Coronary artery (tissue), 2 donors: ENCODE data around the gene HAPLN3.
"Not testable (repeated sequence)": the region's sequence is repeated elsewhere in the genome, so short reads cannot be mapped to it uniquely, and the experiment has no call there.

Source experiments
- DNase-seq: peaks from one replicate; pipeline ENCODE4 v3.0.0-alpha.2; 2017; ENCODE audit warnings: low spot score
- H3K27ac ChIP-seq, 2 donors: fragments of 200-600 bp; sonication (generic); one replicate each; pipeline ENCODE4 v1.5.1; 2016 to 2019
- H3K4me3 ChIP-seq: fragments of 200-600 bp; sonication (generic); 2 replicates; pipeline ENCODE4 v1.5.1; 2016; ENCODE audit warnings: mild to moderate bottlenecking, moderate library complexity
- TF ChIP-seq, protein P1 (sequence below): fragments of 200-600 bp; sonication (generic); IDR thresholded peaks from one replicate; pipeline ENCODE4 v1.5.1; 2019; ENCODE audit warnings: antibody characterized with exemption

HAPLN3 gene

DNA sequence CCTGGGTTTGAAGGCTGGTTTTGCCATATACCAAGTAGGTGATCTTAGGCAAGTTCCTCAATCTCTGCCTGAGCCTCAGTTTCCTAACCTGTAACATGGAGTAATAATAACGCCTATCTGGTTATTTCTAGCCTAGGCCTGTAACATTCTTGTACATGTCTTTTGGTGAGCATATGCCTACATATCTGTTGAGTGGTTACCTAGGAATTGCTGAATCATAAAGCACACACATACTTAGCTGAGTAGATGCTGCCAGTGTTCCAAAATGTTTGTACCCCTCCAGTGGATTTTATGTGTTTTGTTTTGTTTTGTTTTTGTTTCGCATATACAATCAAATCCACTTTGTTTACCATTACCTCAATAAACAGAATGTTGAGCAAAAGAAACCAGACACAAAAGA is 35.2 kb upstream of the HAPLN3 start:
- no peak overlapping the region for H3K4me3 ChIP-seq
- DNase-seq: no peak
- H3K27ac ChIP-seq: no peak overlapping the region
- TF ChIP-seq, protein P1, sequence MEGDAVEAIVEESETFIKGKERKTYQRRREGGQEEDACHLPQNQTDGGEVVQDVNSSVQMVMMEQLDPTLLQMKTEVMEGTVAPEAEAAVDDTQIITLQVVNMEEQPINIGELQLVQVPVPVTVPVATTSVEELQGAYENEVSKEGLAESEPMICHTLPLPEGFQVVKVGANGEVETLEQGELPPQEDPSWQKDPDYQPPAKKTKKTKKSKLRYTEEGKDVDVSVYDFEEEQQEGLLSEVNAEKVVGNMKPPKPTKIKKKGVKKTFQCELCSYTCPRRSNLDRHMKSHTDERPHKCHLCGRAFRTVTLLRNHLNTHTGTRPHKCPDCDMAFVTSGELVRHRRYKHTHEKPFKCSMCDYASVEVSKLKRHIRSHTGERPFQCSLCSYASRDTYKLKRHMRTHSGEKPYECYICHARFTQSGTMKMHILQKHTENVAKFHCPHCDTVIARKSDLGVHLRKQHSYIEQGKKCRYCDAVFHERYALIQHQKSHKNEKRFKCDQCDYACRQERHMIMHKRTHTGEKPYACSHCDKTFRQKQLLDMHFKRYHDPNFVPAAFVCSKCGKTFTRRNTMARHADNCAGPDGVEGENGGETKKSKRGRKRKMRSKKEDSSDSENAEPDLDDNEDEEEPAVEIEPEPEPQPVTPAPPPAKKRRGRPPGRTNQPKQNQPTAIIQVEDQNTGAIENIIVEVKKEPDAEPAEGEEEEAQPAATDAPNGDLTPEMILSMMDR: no peak

DNA sequence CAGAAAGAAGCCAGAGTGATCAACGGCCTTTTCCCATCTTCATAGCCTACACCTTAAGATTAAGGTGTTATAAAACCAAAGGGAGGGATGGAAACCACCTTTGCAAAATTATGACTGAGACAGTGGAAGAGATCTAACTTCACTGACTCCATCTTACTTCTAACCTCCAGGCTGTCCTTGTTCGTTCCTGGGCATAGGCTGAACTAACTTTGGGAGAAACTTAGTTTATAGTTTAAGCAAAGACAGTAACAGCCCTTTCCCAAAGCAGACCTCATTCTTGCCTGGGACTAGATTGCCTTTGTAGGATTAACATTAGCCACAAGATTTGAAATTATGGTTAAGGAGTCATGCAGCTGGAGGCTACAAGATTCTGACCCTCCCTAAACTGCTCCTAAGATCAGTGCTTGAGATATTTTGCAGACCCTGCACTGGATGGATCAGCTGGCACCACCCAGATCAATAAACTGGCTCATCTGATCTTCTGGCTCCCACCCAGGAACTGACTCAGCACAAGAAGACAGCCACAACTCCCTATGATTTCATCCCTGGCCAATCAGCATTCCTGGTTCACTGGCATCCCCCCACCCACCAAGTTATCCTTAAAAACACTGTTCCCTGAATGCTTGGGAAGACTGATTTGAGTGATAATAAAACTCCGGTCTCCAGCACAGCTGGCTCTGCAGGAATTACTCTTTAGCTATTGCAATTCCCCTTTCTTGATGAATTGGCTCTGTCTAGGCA is 34.2 kb upstream of the HAPLN3 start:
- not testable (repeated sequence) for H3K27ac ChIP-seq, DNase-seq, H3K4me3 ChIP-seq

DNA sequence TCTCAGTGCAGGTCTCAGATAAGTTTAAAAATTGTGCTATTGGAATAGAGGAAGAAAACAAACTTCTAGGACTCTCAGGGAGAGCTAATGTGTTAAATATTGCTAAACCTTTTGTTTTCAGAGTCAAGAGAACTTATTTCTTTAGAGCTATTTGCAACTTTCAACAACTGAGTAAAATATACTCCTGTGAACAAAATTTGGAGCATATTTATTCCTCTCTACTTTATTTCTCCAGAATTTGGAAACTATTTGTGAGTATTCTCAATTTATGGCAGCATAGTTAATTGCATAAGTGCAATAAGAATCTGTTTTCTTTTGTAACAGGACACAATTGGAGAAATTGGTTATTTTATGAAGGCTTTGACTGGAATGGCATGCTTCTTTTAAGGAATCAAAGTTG is 32.8 kb upstream of the HAPLN3 start:
- not testable (repeated sequence) for H3K27ac ChIP-seq, DNase-seq, H3K4me3 ChIP-seq

DNA sequence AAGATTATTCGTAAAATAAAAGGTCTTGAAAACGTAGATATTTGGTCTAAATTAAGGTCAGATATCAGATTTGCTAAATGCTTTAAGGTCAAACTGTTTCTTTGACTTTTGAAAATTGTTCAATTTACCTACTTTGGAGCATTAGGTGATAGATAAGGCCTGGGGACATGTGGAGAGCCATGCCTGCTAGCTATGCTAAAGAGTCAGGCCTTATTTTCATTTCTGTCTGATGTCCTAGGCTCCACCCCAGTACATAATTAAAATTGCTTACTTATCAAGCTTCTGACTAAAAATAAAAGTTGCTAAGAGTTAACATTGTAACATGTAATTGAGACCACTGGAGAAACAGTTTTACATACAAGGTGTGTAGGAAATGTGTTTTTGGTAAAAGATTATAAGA is 30.3 kb upstream of the HAPLN3 start:
- not testable (repeated sequence) for H3K4me3 ChIP-seq, H3K27ac ChIP-seq, DNase-seq

DNA sequence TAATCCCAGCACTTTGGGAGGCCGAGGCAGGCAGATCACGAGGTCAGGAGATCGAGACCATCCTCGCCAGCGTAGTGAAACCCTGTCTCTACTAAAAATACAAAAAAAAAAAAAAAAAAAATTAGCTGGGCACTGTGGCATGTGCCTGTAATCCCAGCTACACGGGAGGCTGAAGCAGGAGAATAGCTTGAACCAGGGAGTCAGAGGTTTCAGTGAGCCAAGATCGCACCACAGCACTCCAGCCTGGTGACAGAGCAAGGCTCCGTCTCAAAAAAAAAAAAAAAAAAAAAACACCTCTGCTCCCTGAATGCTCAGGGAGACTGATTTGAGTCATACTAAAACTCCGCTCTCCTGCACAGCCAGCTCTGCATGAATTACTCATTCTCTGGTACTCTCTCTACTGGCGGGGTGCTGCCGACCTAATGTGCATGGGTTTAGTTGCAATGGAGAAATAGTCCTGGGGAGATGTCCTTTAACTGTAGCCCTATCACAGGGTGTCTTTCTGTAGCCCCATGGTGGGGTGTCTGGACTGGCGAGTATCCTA is 25.6 kb upstream of the HAPLN3 start:
- DNase-seq, H3K27ac ChIP-seq, H3K4me3 ChIP-seq: not testable (repeated sequence)

DNA sequence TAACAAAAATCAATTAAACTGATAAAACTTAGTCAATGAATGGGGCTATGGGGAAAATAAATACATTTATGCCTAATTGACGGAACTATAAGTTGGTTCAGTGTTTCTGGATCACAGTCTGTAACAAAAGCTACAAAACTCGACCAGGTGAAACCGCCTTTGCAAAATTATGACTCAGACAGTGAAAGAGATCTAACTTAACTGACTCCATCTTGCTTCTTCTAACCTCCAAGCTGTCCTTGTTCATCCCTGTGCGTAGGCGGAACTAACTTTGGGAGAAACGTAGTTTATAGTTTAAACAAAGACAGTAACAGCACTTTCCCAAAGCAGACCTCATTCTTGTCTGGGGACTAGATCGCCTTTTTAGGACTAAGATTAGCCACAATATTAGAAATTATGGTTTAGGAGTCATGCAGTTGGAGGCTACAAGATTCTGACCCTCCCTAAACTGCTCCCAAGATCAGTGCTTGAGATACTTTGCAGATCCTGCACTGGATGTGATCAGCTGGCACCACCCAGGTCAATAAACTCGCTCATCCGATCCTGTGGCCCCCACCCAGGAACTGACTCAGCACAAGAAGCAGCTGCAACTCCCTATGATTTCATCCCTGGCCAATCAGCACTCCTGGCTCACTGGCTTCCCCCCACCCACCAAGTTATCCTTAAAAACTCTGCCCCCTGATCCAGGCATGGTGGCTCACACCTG is 25.0 kb upstream of the HAPLN3 start:
- Histone ChIP-seq H3K27ac (no peak overlapping the region), H3K4me3 (no peak overlapping the region)
- DNase-seq: no peak
- TF ChIP-seq, protein P1: no peak

DNA sequence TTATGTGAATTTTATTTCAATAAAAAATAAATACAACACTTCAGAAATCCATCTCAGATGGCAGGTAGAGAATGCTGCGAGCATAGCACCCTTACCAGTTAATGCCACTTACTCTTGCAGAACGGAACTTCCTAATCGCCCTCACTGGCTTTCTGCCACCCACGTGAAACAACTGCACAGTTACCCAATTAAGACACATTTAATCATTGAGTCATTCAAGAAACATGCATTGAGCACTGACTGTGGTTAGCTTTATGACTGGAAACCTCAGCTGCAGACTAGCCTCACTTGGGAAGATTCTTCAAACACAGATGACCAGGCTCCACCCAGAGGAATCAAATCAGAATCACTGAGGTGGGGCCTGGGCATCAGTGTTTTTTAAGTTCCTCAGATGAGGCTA is 23.4 kb upstream of the HAPLN3 start:
- peak; percentile 93 for DNase-seq
- no peak overlapping the region for H3K4me3 ChIP-seq
- TF ChIP-seq, protein P1: no peak
- peak overlapping the region; percentile 20 to 79 for H3K27ac ChIP-seq

DNA sequence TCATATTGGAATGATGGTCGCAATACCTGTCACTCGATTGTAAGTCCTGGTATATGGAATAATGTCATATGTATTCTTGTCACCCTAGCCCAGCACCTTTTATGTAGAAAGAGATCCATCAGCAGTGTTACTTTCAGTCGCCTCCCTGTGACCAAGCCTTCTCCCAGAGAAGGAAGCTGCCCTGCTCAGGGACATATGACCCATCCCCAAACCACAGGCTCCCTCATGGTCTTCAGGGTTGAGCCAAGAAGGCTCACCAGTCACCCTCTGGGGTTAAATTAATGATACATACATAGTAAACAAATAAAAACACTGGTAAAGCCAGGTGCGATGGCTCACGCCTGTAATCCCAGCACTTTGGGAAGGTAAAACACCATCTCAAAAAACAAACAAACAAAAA is 22.4 kb upstream of the HAPLN3 start:
- no peak overlapping the region for H3K4me3 ChIP-seq
- no peak for DNase-seq
- TF ChIP-seq, protein P1: no peak
- no peak overlapping the region for H3K27ac ChIP-seq

DNA sequence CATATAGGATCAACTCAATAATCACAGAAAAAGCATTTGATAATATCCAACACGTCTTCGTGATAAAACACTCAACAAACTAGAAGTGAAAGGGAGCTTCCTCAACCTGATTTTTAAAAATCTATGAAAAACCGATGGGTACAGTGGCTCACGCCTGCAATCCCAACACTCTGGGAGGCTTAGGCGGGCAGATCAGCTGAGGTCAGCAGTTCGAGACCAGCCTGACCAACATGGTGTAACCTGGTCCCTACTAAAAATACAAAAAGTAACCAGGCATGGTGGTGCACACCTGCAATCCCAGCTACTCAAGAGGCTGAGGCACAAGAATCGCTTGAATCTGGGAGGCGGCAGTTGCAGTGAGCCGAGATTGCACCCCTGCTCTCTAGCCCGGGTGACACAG is 20.0 kb upstream of the HAPLN3 start:
- TF ChIP-seq, protein P1: no peak

More for the DNA sequence above, 20.0 kb upstream of the HAPLN3 start:
- no peak for DNase-seq
- H3K27ac ChIP-seq: no peak overlapping the region
- no peak overlapping the region for H3K4me3 ChIP-seq
